GM21447 (cell line): ENCODE data around the gene SAE1.
"Not testable (repeated sequence)": the region's sequence is repeated elsewhere in the genome, so short reads cannot be mapped to it uniquely, and the experiment has no call there.

Source experiments
- ATAC-seq: cut with Tn5 transposase; IDR thresholded peaks from one replicate; pipeline ENCODE4 v1.9.1; 2021; ENCODE audit not compliant: unreplicated experiment

SAE1 gene

GRCh38 chr19:47130589-47131227, at the start of gene SAE1:
Gene SAE1, plus strand, starts transcription at chr19:47130835. Its CDS starts 96 bp downstream, at chr19:47130931.
- peak; percentile 70 for ATAC-seq

GRCh38 chr19:47081095-47081494, 49.5 kb upstream of the SAE1 start:
- ATAC-seq: no peak

- ATAC-seq: no peak
These were observed 48.1 kb upstream of the SAE1 start for GRCh38 chr19:47082493-47082892.

GRCh38 chr19:47084879-47085439, 45.7 kb upstream of the SAE1 start:
- no peak for ATAC-seq

- ATAC-seq: no peak
These were observed 44.4 kb upstream of the SAE1 start for GRCh38 chr19:47086280-47086679.

- ATAC-seq: no peak
These were observed 40.8 kb upstream of the SAE1 start for GRCh38 chr19:47089767-47090350.

GRCh38 chr19:47093254-47093653, 37.4 kb upstream of the SAE1 start:
- no peak for ATAC-seq

GRCh38 chr19:47093841-47094240, 36.8 kb upstream of the SAE1 start:
- ATAC-seq: no peak

- no peak for ATAC-seq
These were observed 35.8 kb upstream of the SAE1 start for GRCh38 chr19:47094557-47095475.

GRCh38 chr19:47095476-47096099, 35.0 kb upstream of the SAE1 start:
- no peak for ATAC-seq

- no peak for ATAC-seq
These were observed 34.4 kb upstream of the SAE1 start for GRCh38 chr19:47096100-47096704.

- ATAC-seq: no peak
These were observed 33.9 kb upstream of the SAE1 start for GRCh38 chr19:47096721-47097120.

GRCh38 chr19:47097396-47098201, 33.0 kb upstream of the SAE1 start:
- ATAC-seq: no peak

GRCh38 chr19:47098608-47099007, 32.0 kb upstream of the SAE1 start:
- no peak for ATAC-seq

- no peak for ATAC-seq
These were observed 31.0 kb upstream of the SAE1 start for GRCh38 chr19:47099576-47100050.

GRCh38 chr19:47100290-47100689, 30.3 kb upstream of the SAE1 start:
- no peak for ATAC-seq

- not testable (repeated sequence) for ATAC-seq
These were observed 29.5 kb upstream of the SAE1 start for GRCh38 chr19:47101116-47101515.

- no peak for ATAC-seq
These were observed 28.1 kb upstream of the SAE1 start for GRCh38 chr19:47102346-47103060.

GRCh38 chr19:47104680-47105079, 26.0 kb upstream of the SAE1 start:
- ATAC-seq: no peak
